Right forelimb (tissue), 1 donor: Measurements from ENCODE around the gene DDHD1.

Source experiments
- DNase-seq: peaks from one replicate; pipeline ENCODE4 v3.0.0-alpha.2; 2018

The DDHD1 gene

GRCh38 chr14:53027562-53027961 is 125.6 kb downstream of the DDHD1 start:
- no peak for DNase-seq

DNA sequence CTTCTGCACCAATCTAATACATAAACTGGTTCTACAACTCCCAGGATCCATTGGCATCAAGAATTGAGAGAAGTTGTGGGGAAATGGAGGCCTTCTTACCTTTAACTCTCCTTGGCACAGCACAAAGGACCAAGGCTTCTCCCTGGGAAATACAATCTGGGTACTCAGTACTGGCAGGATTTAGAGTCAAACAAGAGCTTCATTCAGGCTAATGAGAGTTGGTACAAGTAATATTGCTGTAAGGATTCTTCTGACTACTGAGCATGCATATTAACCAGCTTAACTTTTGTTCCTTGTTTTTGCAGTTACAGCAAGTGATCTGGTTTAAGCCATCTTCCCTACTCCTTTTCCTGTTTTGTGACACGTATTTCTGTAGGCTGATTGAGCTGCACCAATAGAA is 126.1 kb downstream of the DDHD1 start:
- DNase-seq, result no peak

- DNase-seq, result no peak
Measured at GRCh38 chr14:53023325-53023724, 129.8 kb downstream of the DDHD1 start.

DNA sequence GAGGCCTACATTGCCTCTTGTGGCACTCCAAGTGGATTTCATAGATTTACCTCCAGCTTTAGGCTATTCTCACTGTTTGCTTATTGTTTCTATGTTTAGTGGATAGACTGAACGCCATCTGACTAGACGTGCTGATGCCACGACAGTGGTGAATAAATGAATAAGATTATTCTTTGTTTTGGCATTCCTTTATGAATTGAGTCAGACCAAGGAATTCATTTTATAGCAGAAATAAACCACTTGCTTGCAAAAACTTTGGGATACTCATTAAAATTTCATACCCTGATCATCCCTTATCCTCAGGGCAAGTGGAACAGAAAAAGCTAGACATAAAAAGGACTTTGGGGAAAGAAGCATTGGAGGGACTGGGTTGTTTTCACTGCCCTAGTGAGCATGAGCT is 130.5 kb downstream of the DDHD1 start:
- DNase-seq, result no peak

- no peak for DNase-seq
Measured at GRCh38 chr14:53020193-53020932, 132.8 kb downstream of the DDHD1 start.

- DNase-seq, result no peak
Measured at GRCh38 chr14:53019406-53019805, 133.7 kb downstream of the DDHD1 start.

DNA sequence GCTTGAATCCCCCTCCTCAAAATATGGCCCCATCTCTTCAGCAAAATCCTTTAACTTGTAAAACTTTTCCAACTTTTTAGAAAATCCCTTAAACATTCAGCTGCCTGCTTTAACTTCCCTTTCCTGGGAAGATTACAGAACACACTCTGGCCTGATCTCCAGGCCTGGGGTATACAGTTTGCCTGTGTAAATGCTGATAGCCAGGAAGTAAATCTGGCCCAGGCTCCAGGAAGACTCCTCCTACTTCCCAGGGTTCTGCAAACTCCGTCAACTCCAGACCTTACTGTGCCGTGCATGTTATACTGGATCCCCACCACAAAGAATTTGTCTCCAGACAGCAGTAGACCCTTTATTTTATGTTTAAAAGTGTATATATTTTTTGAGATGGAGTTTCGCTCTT is 135.3 kb downstream of the DDHD1 start:
- no peak for DNase-seq

DNA sequence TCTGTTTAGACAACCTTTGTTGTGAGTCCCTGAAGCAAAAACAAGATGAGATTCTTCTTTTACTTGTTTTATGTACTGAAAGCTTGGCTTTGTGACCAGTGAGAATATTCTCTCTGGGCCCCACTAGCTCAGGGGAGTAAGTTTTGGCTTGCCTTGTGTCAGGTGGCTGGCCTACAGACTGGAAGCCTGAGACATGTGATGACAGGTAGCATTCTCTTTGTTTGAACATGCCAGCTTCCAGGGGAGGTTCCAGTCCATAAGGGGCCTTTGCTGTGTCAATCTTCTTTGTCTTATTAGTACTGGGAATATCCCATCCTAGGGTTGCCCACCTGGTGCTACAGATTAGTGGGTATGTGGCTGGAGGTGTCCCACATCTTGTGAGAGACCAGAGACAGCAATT is 136.2 kb downstream of the DDHD1 start:
- no peak for DNase-seq

DNA sequence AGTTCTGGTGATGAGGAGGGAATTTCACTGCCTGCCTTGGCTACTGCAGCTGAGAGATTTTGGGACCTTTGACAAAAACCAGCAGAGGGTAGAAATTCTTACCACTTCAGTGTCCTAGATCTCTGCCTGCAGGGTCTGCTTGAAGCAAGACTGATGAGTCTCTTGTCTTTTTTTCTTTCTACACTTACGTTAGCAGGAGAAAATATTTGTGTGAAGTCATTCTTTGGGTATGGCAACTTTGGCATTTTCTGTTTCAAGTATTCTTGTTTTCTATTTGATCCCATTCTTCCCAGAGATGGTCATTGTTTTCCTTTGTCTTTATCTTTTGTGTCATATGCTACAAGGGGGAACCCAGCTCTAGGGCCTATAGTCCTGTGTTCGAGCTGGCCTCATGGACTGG is 136.6 kb downstream of the DDHD1 start:
- DNase-seq, result no peak

GRCh38 chr14:53011053-53011462 is 142.1 kb downstream of the DDHD1 start:
- peak; percentile 82 for DNase-seq

DNA sequence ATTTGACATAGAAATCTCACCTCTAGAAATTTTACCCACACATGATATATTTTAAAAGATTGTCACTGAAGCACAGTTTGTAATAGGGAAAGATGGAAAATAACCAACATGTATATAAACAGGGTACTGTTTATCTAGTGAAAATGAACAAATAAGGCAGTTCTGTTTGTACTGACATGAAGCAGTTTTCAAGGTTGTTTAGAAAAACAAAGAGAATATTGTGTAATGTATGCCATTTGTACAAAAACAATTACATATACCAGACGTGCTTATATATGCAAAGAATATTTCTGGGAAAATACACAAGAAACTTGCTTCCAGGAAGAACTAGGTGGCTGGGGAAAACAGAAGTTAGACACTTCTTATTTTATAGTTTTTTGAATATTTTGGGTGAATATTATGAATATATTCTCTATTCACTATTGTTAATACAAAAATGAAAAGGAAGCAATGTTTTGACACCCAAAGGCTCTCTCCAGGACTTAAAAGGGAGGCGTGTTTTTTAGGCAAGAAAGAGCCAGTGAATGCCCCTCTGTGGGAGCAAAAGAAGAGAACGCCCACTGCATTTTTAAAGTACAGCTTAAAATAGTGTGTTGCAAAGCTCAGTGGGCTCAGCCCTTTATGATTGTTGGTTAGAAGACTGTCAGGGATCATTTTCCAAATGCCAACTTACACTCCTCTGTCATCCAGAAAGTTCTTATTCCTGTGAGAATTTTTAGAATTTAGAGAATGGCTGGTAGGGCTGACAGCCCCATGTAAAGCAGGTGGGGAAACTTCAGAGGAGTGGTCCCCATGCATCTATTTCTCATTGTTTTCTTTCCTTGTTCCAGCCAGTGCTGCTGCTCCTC is 142.7 kb downstream of the DDHD1 start:
- DNase-seq, result no peak

DNA sequence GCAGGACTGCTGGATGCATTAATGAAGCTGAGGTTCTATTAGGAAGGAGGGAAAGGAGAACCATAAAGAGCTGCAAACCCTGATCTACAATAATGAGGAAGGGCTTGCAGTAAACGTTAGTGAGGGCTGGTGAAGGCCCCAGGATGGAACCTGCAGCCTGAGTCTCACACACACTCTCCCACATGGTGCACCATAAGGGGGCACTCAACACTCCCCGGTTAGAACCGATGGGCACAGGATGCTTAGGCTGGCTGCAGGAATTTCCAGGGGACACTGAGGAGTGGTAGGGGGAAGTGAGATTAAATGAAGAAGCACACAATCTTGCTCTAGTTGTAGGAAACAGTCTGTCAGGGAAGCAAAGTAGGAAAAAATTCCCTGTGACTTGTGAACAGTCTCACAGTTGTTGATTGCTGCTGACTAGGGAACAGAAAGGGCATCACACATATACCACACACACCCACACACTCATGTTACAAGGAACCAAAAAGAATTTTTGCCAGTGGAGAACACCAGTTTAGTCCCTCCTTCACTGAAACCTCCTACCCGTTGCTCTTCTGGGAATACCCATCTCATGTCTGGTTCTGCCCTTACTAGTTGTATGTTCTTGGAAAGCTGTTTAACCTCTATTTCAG is 146.1 kb downstream of the DDHD1 start:
- DNase-seq, result no peak

DNA sequence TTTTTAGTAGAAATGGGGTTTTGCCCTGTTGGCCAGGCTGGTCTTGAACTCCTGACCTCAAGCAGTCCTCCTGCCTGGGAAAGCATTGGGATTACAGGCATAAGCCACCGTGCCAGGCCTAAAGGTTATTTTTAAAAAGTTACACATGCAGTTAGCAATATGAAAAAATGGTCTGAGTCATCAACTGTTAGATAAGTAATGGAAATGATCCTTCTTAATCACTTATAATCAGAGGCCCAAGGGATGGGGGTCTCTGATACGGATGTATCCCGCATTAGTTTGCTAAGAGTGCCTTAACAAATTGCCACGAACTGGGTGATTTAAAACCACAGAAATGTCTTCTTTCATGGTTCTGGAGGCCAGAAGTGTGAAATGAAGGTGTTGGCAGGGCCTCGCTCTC is 148.1 kb downstream of the DDHD1 start:
- no peak for DNase-seq

GRCh38 chr14:53003776-53004175 is 149.3 kb downstream of the DDHD1 start:
- no peak for DNase-seq

- DNase-seq, result no peak
Measured at GRCh38 chr14:53002576-53002975, 150.5 kb downstream of the DDHD1 start.

DNA sequence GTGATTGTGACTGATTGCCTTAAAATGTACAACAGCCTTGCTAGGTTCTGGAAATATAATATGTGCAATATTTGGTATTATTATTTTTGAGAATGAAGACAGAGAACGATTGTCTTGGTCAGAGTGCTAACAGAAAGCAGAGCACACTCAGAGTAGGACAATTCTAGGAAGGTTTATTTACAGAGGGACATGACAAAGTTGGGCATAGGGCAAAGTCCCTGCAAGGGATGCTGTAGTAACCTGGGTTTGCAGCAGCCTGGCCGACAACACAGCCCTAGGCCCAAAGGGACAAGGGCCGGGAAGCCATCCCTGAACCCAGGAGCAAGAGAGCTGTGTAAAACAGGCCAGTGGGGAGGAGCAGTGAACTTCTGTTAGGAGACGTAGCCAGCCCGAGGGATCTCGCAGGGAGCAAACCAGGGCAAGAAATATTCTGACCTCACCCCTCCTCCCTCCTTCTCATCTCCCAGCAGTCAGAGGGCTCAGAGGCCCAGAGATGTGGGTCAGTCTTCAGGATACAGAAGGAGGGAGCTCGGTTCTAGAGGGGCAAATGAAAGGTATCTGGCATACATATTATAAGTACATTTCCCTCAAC is 151.2 kb downstream of the DDHD1 start:
- no peak for DNase-seq

GRCh38 chr14:52998376-52999015 is 154.6 kb downstream of the DDHD1 start:
- DNase-seq, result no peak

- no peak for DNase-seq
Measured at GRCh38 chr14:52996493-52996892, 156.6 kb downstream of the DDHD1 start.

DNA sequence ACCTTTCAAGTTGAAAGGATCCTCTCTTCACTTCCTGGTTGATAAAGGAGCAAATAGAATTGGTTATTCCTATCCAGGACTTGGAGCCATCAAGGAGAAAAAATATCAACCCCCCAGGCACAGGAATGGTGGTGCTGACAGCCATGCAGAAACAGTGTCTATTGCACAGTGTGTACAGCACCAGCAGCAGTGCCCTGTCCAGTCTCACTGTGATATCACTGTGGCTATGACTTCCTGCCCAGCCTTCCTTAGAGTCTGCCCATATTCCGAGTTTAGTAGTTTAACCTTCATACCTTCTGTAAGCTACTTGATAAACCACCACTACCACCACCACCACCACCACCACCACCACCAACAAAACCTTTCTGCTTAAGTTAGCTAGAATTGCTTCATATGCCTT is 157.1 kb downstream of the DDHD1 start:
- peak; percentile 10 for DNase-seq

- DNase-seq, result no peak
Measured at GRCh38 chr14:52992236-52992870, 160.8 kb downstream of the DDHD1 start.

GRCh38 chr14:52988139-52988538 is 165.0 kb downstream of the DDHD1 start:
- DNase-seq, result no peak

- no peak for DNase-seq
Measured at GRCh38 chr14:52987514-52987913, 165.6 kb downstream of the DDHD1 start.
